H9 (cell line): ENCODE data around the gene SMC1B. TPM values are rescaled to one million over a fixed set of nuclear protein-coding genes. Genes with fewer than 3 reads are reported as not detected.

Experiments used
- DNase-seq: peaks from one replicate; pipeline ENCODE4 v3.0.0-alpha.2; 2017
- H2AFZ ChIP-seq: one replicate; pipeline ENCODE4 v1.6.1; 2013; ENCODE audit warnings: mild to moderate bottlenecking, low read length, control low read depth, moderate library complexity
- H2AK5ac ChIP-seq: 2 replicates; pipeline ENCODE4 v1.6.1; 2013; ENCODE audit warnings: low read length, control low read depth, mixed read lengths; ENCODE audit not compliant: insufficient read length
- H2BK120ac ChIP-seq: one replicate; pipeline ENCODE4 v1.6.1; 2013; ENCODE audit warnings: low read depth, mild to moderate bottlenecking, low read length, control low read depth, inconsistent platforms; ENCODE audit not compliant: poor library complexity, severe bottlenecking
- H2BK12ac ChIP-seq: 2 replicates; pipeline ENCODE4 v1.6.1; 2013; ENCODE audit warnings: low read length, control low read depth, mixed read lengths, low read depth; ENCODE audit not compliant: insufficient read length
- H2BK15ac ChIP-seq: 2 replicates; pipeline ENCODE4 v1.6.1; 2013; ENCODE audit warnings: low read depth, low read length, control low read depth
- H2BK20ac ChIP-seq: one replicate; pipeline ENCODE4 v1.6.1; 2013; ENCODE audit warnings: low read depth, mild to moderate bottlenecking, low read length, control low read depth, inconsistent platforms; ENCODE audit not compliant: poor library complexity, severe bottlenecking
- H2BK5ac ChIP-seq: 2 replicates; pipeline ENCODE4 v1.6.1; 2013; ENCODE audit warnings: low read length, control low read depth, mixed read lengths; ENCODE audit not compliant: insufficient read length
- H3K14ac ChIP-seq: 2 replicates; pipeline ENCODE4 v1.6.1; 2013; ENCODE audit warnings: low read length, control low read depth; ENCODE audit not compliant: insufficient read depth
- H3K18ac ChIP-seq: 2 replicates; pipeline ENCODE4 v1.6.1; 2013; ENCODE audit warnings: low read depth, mild to moderate bottlenecking, mixed read lengths, low read length, control low read depth; ENCODE audit not compliant: insufficient read length
- H3K23ac ChIP-seq: 2 replicates; pipeline ENCODE4 v1.6.1; 2013; ENCODE audit warnings: low read length, control low read depth, mixed read lengths, low read depth; ENCODE audit not compliant: insufficient read length
- H3K23me2 ChIP-seq: 2 replicates; pipeline ENCODE4 v1.6.1; 2013; ENCODE audit warnings: low read depth, mild to moderate bottlenecking, mixed read lengths, low read length, control low read depth; ENCODE audit not compliant: insufficient read length, poor library complexity, severe bottlenecking
- H3K27ac ChIP-seq: 2 replicates; pipeline ENCODE4 v1.5.1; 2013; ENCODE audit warnings: low read length, control low read depth, mixed read lengths, low read depth; ENCODE audit not compliant: insufficient read length
- H3K27me3 ChIP-seq: 2 replicates; pipeline ENCODE4 v1.6.1; 2013; ENCODE audit warnings: low read length, control low read depth, inconsistent platforms; ENCODE audit not compliant: insufficient read depth
- H3K4ac ChIP-seq: 2 replicates; pipeline ENCODE4 v1.6.1; 2013; ENCODE audit warnings: low read depth, mild to moderate bottlenecking, control low read depth, inconsistent platforms, low read length, moderate library complexity
- H3K4me1 ChIP-seq: 2 replicates; pipeline ENCODE4 v1.6.1; 2013; ENCODE audit warnings: low read length, control low read depth, inconsistent platforms; ENCODE audit not compliant: insufficient read depth
- H3K4me2 ChIP-seq: 2 replicates; pipeline ENCODE4 v1.6.1; 2013; ENCODE audit warnings: low read length, control low read depth, mixed read lengths; ENCODE audit not compliant: insufficient read length, insufficient read depth
- H3K56ac ChIP-seq: 2 replicates; pipeline ENCODE4 v1.6.1; 2013; ENCODE audit warnings: low read depth, mild to moderate bottlenecking, mixed read lengths, low read length, control low read depth; ENCODE audit not compliant: insufficient read length
- H3K79me1 ChIP-seq: 2 replicates; pipeline ENCODE4 v1.6.1; 2013; ENCODE audit warnings: low read depth, mild to moderate bottlenecking, moderate library complexity, low read length, control low read depth, inconsistent platforms; ENCODE audit not compliant: insufficient read depth, poor library complexity, severe bottlenecking
- H3K79me2 ChIP-seq: 2 replicates; pipeline ENCODE4 v1.6.1; 2013; ENCODE audit warnings: low read length, control low read depth, inconsistent platforms; ENCODE audit not compliant: insufficient read depth
- H3K9ac ChIP-seq: 2 replicates; pipeline ENCODE4 v1.6.1; 2013; ENCODE audit warnings: low read length, control low read depth, mixed read lengths; ENCODE audit not compliant: insufficient read length; ENCODE audit errors: extremely low read depth
- H3K9me3 ChIP-seq: one replicate; pipeline ENCODE4 v1.6.1; 2013; ENCODE audit warnings: low read depth, low read length, inconsistent platforms; ENCODE audit not compliant: control insufficient read depth
- H3T11ph ChIP-seq: one replicate; pipeline ENCODE4 v1.6.1; 2013; ENCODE audit warnings: mild to moderate bottlenecking, low read length, control low read depth, inconsistent platforms
- H4K20me1 ChIP-seq: one replicate; pipeline ENCODE4 v1.6.1; 2013; ENCODE audit not compliant: control insufficient read depth, insufficient read length, insufficient read depth
- H4K5ac ChIP-seq: 2 replicates; pipeline ENCODE4 v1.6.1; 2013; ENCODE audit warnings: low read depth, mild to moderate bottlenecking, mixed read lengths, low read length, control low read depth; ENCODE audit not compliant: insufficient read length
- H4K8ac ChIP-seq: replicated peaks from 2 replicates; pipeline ENCODE4 v1.6.1; 2013; ENCODE audit warnings: low read length, control low read depth, mixed read lengths, low read depth; ENCODE audit not compliant: insufficient read length
- H4K91ac ChIP-seq: 2 replicates; pipeline ENCODE4 v1.6.1; 2013; ENCODE audit warnings: low read depth, mild to moderate bottlenecking, moderate library complexity, mixed read lengths, low read length, control low read depth; ENCODE audit not compliant: insufficient read length
- H3K27ac Mint-ChIP-seq, 3 experiments: 2 replicates in 2 of 3; 3 replicates in 1 of 3; pipeline ENCODE4 v1.8.0; 2020 to 2021; ENCODE audit warnings: mixed read lengths in 3 of 3, mild to moderate bottlenecking in 1 of 3, moderate library complexity in 1 of 3
- H3K27me3 Mint-ChIP-seq: 2 replicates; pipeline ENCODE4 v1.8.0; 2021; ENCODE audit warnings: low read depth, mild to moderate bottlenecking, moderate library complexity, mixed read lengths
- H3K36me3 Mint-ChIP-seq, 3 experiments: 2 replicates in 2 of 3; 3 replicates in 1 of 3; pipeline ENCODE4 v1.8.0; 2020 to 2021; ENCODE audit warnings: low read depth in 3 of 3, mixed read lengths in 3 of 3; ENCODE audit not compliant: insufficient read depth in 1 of 3
- H3K4me1 Mint-ChIP-seq, 2 experiments: 2 replicates each; pipeline ENCODE4 v1.8.0; 2020; ENCODE audit warnings: mixed read lengths in 2 of 2
- H3K4me3 Mint-ChIP-seq, 2 experiments: 2 replicates in 1 of 2; 3 replicates in 1 of 2; pipeline ENCODE4 v1.8.0; 2020 to 2021; ENCODE audit warnings: mild to moderate bottlenecking in 2 of 2, mixed read lengths in 2 of 2, moderate library complexity in 1 of 2
- H3K9me3 Mint-ChIP-seq, 2 experiments: 2 replicates in 1 of 2; 3 replicates in 1 of 2; pipeline ENCODE4 v1.8.0; 2020; ENCODE audit warnings: mild to moderate bottlenecking in 2 of 2, mixed read lengths in 2 of 2, moderate library complexity in 1 of 2
- CTCF ChIP-seq: fragments of 200-600 bp; sonication (generic); conservative IDR thresholded peaks from 3 replicates; pipeline ENCODE4 v1.8.0; 2021; ENCODE audit warnings: antibody characterized with exemption, mild to moderate bottlenecking
- WGBS: extraction: QIAGEN DNeasy Blood & Tissue Kit; methylation state at CpG from one replicate; pipeline ENCODE4 v1.1.7; 2013; ENCODE audit warnings: missing lambda C conversion rate, low lambda C conversion rate, mixed read lengths; ENCODE audit not compliant: insufficient read length; ENCODE audit errors: extremely low coverage; 5-methylcytosine and 5-hydroxymethylcytosine counted together
- total RNA-seq: library from RNA; stranded (reverse); gene quantifications from 2 replicates; pipeline ENCODE4 v1.2.1, GENCODE V29; 2021

Gene SMC1B
- total RNA-seq, 1 experiment from 2014 or later = not detected

- H3K36me3 Mint-ChIP-seq = peaks cover 0 to 4% (median 2%) of the 10 kb centered on the region in 3 experiments; a peak in 1 of 7 replicates
- H2BK5ac ChIP-seq = no peak overlapping the region
- no peaks in the 10 kb centered on the region for H3K23me2 ChIP-seq
- H4K8ac ChIP-seq = no peak overlapping the region
- no peak overlapping the region for H3K4ac ChIP-seq
- no peaks in the 10 kb centered on the region for H3K27me3 ChIP-seq
- DNase-seq = no peak
- H4K5ac ChIP-seq = no peak overlapping the region
- H3K9ac ChIP-seq = no peak overlapping the region
- H3K9me3 ChIP-seq = no peaks in the 10 kb centered on the region
- no peak overlapping the region for H3K4me2 ChIP-seq
- TF ChIP-seq CTCF = no peak
- peaks cover 2% of the 10 kb centered on the region for H3K27me3 Mint-ChIP-seq
- H3K56ac ChIP-seq = no peak overlapping the region
- peaks cover 6 to 12% of the 10 kb centered on the region in 2 experiments for H3K4me1 Mint-ChIP-seq
- no peak overlapping the region for H2BK12ac ChIP-seq
- no peaks in the 10 kb centered on the region for H4K20me1 ChIP-seq
- H2BK20ac ChIP-seq = no peak overlapping the region
- H2AFZ ChIP-seq = no peak overlapping the region
- H3K4me3 Mint-ChIP-seq = no peak overlapping the region
- no peak overlapping the region for H2BK15ac ChIP-seq
- H3K23ac ChIP-seq = no peak overlapping the region
- H3K79me2 ChIP-seq = no peaks in the 10 kb centered on the region
- no peak overlapping the region for H3K27ac ChIP-seq
- no peak overlapping the region for H4K91ac ChIP-seq
- H3K14ac ChIP-seq = no peak overlapping the region
- no peak overlapping the region for H3T11ph ChIP-seq
- no peak overlapping the region for H2BK120ac ChIP-seq
- peaks cover 3 to 4% of the 10 kb centered on the region in 2 experiments; a peak in 3 of 5 replicates for H3K9me3 Mint-ChIP-seq
- WGBS = no CpG with 5 or more reads among the region's 6 CpGs
- no peaks in the 10 kb centered on the region for H3K4me1 ChIP-seq
- H3K18ac ChIP-seq = no peak overlapping the region
- H3K79me1 ChIP-seq = no peaks in the 10 kb centered on the region
- H3K27ac Mint-ChIP-seq = no peak overlapping the region
- no peak overlapping the region for H2AK5ac ChIP-seq
Measured at GRCh38 chr22:45434981-45435380, 21.6 kb upstream of the SMC1B start.
